ENCODE measurements around the gene ZNF827.
A peak's percentile ranks its signal among the peaks of the same experiment; 100 is the strongest.

The ZNF827 gene

DNA sequence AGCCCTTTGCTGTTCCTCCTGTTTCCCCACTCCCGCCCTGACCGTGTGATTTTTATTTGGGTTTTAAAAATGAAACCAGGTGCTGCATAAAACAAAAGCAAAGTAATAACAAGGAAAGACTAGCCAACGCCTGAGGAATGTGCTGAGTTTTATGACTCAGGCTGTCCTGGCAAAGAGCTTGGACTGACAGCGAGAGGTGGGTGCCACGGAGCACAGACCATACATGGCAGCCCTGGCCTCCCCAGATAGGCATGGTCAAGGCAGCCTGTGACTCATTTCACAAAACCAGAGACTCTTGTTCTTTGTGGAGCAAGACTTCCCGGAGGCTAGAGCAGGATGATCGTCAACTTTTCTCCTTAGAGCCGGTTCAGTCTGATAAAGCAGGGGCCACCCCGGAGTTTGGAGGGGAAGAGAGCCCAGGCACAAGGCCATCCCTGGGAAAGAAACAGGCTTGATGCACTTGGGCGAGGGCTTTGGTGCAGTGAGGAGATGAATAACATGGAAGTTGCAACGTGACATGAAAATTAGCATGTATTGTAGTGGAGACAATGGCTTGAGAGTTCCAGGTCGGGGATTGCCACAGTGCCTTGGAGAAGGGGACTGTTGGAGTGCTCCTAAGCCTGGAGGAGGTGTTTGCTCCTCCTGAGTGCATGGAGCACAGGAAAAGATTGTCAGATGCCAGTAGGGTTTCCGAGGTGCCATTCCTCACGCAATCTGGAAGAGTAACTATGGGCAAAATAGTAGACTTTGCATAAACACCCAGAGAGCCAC, 203.9 kb downstream of the ZNF827 start:
- DNase-seq (ENCODE audit: extremely low spot score, insufficient read length, low read depth): no peak
- FAIRE-seq: peak; percentile 50

- FAIRE-seq: peak; percentile 31
- DNase-seq (ENCODE audit: extremely low spot score, insufficient read length, low read depth): no peak
These were observed 204.6 kb downstream of the ZNF827 start for GRCh38 chr4:145734031-145734430.

- peak; percentile 87 for DNase-seq (ENCODE audit: extremely low spot score, insufficient read length, low read depth)
- FAIRE-seq: peak; percentile 65
These were observed 205.4 kb downstream of the ZNF827 start for GRCh38 chr4:145732895-145733880.

DNA sequence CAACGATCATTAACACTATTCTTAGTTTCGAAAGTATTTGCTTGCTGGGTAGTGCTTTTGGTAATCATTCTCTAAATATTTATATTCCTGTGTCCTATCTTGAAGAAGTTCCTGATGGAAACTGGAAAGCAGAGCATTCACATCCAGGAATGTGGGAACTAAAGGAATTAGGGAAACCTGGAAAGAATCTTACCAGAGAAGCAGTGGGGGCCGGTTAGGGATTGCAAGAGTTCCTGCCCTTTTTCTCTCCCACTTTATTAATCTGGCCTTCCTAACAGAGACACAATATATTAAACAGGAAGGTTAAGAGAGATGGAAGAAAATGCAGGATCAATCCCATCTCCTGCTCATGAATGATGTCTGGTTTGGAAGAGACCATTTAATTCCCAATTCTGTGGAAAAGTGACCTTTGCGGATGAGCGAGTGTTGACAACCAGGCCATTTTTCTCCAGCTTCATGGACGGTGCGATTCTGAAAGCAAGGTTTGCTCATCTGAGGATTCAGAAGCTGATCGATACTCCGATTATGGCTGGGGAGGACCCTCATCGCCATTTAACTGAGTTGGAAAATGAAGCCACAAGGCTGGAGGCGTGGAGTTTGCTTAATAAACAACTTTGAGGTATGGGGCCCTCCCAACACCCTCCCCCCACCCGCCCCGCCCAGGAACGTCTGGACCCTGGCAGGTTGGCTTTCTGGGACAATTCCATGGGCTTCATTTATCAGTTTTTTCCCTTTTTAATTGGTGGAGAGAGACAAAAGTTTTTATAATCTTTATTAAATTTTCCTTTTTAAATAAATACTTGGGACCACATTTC, 206.4 kb downstream of the ZNF827 start:
- DNase-seq (ENCODE audit: extremely low spot score, insufficient read length, low read depth) (no peak), FAIRE-seq (peak; percentile 66)

- FAIRE-seq: no peak
- no peak for DNase-seq (ENCODE audit: extremely low spot score, insufficient read length, low read depth)
These were observed 207.6 kb downstream of the ZNF827 start for GRCh38 chr4:145731028-145731427.

DNA sequence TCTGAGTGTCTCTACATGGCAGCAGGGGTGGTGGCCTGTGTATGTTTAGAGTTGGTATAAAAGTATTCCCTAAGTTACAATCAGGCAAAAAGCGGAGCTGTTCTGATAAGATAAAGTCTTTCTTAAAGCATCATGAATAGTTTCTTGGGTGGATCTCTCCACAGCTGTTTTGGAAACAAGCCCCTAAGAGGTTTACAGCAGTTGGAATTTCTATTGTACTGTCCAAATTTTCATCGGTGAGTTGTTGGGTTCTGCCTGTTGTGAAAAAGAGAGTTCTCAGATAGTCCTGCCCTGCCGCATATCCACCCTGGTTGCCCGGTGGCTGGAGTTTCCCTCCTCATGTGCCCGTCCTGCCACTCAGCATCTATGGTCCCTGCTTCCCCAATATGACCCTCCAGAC, 208.6 kb downstream of the ZNF827 start:
- DNase-seq (ENCODE audit: extremely low spot score, insufficient read length, low read depth): no peak
- FAIRE-seq: no peak

GRCh38 chr4:145723336-145723735, 215.3 kb downstream of the ZNF827 start:
- DNase-seq (ENCODE audit: extremely low spot score, insufficient read length, low read depth) (no peak), FAIRE-seq (no peak)

- no peak for FAIRE-seq
- DNase-seq (ENCODE audit: extremely low spot score, insufficient read length, low read depth): no peak
These were observed 216.1 kb downstream of the ZNF827 start for GRCh38 chr4:145722561-145722960.

DNA sequence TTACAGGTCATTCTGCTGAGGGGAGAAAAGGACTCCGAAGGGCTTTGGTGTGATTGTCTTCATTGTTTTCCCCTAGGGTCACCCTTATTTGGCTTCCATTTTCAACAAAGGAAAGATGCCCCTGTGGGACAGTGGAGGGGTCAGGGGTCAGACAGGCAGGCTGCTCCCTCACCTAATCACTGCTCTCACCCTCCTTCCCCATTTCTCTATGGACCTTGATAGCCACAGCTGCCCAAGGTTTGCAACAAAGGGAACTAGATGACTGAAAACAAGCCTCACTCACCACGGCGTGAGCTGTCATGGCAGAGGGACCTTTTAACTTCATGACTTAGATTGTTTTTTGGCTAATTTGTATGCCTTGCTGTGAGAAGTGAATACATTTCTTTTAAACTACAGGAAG, 218.0 kb downstream of the ZNF827 start:
- no peak for DNase-seq (ENCODE audit: extremely low spot score, insufficient read length, low read depth)
- peak; percentile 64 for FAIRE-seq

DNA sequence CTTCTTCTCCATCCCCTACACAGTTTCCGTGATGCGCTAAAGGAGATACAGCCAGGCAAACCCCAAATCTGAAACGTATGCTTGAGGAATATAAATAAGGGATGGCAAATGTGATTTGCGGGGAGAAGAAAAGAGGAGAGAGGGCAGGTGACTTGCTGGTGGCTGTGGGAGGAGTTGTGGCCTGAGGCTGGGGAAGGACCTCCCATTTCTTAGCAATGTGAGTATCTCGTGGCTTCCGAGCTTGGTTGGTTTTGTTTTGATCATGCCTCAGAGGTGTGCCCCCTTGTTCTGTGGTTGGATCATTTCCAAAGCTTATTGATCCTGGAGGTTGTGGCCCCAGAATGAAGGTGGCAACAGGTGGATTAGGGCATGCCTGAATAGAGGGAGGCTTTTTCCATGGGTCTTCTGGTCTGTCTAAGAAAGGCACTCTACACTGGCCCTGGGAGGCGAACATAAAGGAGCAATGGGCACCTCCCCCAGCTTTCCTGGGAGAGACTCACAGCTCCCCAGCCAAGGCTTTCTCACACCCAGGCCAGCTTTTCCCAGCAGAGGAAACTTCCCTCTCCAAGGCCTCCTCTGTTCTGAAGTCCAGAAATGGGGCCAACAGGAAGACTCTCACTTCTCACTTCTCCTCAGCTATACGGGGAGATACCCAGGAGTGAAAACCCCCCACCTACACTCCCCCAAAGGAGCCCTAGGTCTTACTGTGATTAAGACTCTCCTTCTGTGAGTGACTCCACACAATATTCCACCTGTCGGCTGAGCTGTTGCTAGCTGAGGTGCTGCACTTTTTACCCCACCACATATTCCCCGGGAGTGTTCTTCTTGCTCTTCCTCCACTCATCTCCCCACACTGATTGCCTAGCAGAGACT, 218.6 kb downstream of the ZNF827 start:
- FAIRE-seq: peak; percentile 86
- no peak for DNase-seq (ENCODE audit: extremely low spot score, insufficient read length, low read depth)

GRCh38 chr4:145716661-145717200, 221.9 kb downstream of the ZNF827 start:
- FAIRE-seq (no peak), DNase-seq (ENCODE audit: extremely low spot score, insufficient read length, low read depth) (no peak)

DNA sequence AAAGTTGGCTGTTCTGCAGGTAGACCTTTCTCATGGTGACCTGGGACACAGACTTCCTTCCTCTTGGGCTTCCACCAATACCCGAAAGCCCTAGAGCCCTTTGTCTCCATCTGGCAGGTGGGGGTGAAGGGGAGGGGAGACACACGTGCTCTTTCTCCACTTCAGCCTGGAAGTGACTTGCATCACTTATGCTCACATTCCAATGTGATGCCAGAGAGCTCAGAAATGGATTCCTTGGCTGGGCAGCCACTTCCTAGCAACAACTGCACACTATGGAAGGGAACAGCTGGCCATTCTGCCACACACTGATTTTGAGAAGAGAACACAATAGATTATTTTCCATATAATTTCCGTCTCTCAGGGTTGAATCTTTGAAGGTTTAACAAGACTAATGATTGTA, 222.4 kb downstream of the ZNF827 start:
- no peak for FAIRE-seq
- DNase-seq (ENCODE audit: extremely low spot score, insufficient read length, low read depth): no peak

DNA sequence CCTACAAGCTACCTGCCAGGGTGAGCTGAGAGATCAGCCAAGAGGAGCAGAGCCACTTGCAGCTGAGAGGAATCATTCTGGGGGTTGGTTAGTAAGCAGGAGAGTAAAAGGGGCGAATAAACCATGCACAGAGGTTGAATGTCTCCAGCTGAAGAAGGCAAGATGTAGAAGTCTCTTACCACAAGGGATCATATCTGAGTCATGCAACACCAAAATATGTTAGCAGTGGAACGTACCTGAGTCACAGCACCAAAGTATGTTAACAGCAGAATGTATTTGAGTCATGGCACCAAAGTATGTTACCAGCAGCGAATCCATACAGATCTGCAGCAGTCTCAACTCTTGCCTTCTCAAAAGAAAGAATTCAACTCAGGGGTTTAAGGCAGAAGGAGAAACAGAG, 228.8 kb downstream of the ZNF827 start:
- FAIRE-seq: peak; percentile 41
- no peak for DNase-seq (ENCODE audit: extremely low spot score, insufficient read length, low read depth)

GRCh38 chr4:145709336-145709735, 229.3 kb downstream of the ZNF827 start:
- DNase-seq (ENCODE audit: extremely low spot score, insufficient read length, low read depth) (no peak), FAIRE-seq (no peak)
